OCI-LY7 (cell line): ENCODE results near the gene GPX7. TPM values are rescaled to one million over a fixed set of nuclear protein-coding genes. Genes with fewer than 3 reads are reported as not detected.
A peak's percentile ranks its signal among the peaks of the same experiment; 100 is the strongest.

Experiments
- BruUV-seq: library from RNA; stranded (reverse); fragments of 400-500 nt; replicated peaks from 2 replicates; lab custom pipeline; 2021; lab: Mats Ljungman, UMichigan
- CTCF ChIA-PET: fragments of 300-600 bp; sonication (Branson Sonifier 250); formaldehyde crosslinking; loops from one replicate; lab custom pipeline; 2022; ENCODE audit warnings: antibody characterized with exemption; ENCODE audit not compliant: unreplicated experiment; lab: Charles Lee
- POLR2A ChIA-PET: fragments of 300-600 bp; sonication (Branson Sonifier 250); formaldehyde crosslinking; loops from one replicate; lab custom pipeline; 2022; ENCODE audit warnings: antibody characterized with exemption; lab: Charles Lee
- DNase-seq: peaks from one replicate; pipeline ENCODE4 v3.0.0-alpha.2; 2015; ENCODE audit warnings: low spot score
- H2AFZ ChIP-seq: fragments of 200-600 bp; sonication (generic), shearing (Covaris generic); 2 replicates; pipeline ENCODE4 v1.6.1; 2014; ENCODE audit warnings: mild to moderate bottlenecking, antibody characterized with exemption, low read length, moderate library complexity
- H3K27ac ChIP-seq: fragments of 200-600 bp; sonication (generic); 2 replicates; pipeline ENCODE4 v1.5.1; 2014; ENCODE audit warnings: mixed run types, low read depth, mild to moderate bottlenecking, moderate library complexity, low read length, inconsistent platforms; ENCODE audit not compliant: poor library complexity, severe bottlenecking
- H3K36me3 ChIP-seq: fragments of 200-600 bp; sonication (generic); 2 replicates; pipeline ENCODE4 v1.6.1; 2014; ENCODE audit warnings: mild to moderate bottlenecking, antibody characterized with exemption, low read length, moderate library complexity, mixed read lengths; ENCODE audit not compliant: insufficient read depth
- H3K4me1 ChIP-seq: fragments of 200-600 bp; sonication (generic); 2 replicates; pipeline ENCODE4 v1.5.1; 2014; ENCODE audit warnings: mild to moderate bottlenecking, low read length; ENCODE audit not compliant: insufficient read depth, poor library complexity, severe bottlenecking
- H3K4me2 ChIP-seq: fragments of 200-600 bp; sonication (generic); 2 replicates; pipeline ENCODE4 v1.6.1; 2014; ENCODE audit warnings: mild to moderate bottlenecking, low read length
- H3K4me3 ChIP-seq: fragments of 200-600 bp; sonication (generic); 2 replicates; pipeline ENCODE4 v1.5.1; 2014; ENCODE audit warnings: mild to moderate bottlenecking, low read depth, low read length; ENCODE audit not compliant: poor library complexity, severe bottlenecking
- H3K79me2 ChIP-seq: fragments of 200-600 bp; sonication (generic); 2 replicates; pipeline ENCODE4 v1.6.1; 2016; ENCODE audit warnings: low read depth, mild to moderate bottlenecking, low read length, moderate library complexity, mixed read lengths; ENCODE audit not compliant: insufficient read depth
- H3K9me2 ChIP-seq: fragments of 200-600 bp; sonication (generic); 2 replicates; pipeline ENCODE4 v1.6.1; 2016; ENCODE audit warnings: mild to moderate bottlenecking, low read length, mixed read lengths; ENCODE audit not compliant: insufficient read depth
- H3K9me3 ChIP-seq: fragments of 200-600 bp; sonication (generic); 2 replicates; pipeline ENCODE4 v1.6.1; 2014; ENCODE audit warnings: mild to moderate bottlenecking, mixed run types, low read length, mixed read lengths
- H4K20me1 ChIP-seq: fragments of 200-600 bp; sonication (generic); 2 replicates; pipeline ENCODE4 v1.6.1; 2014; ENCODE audit warnings: mild to moderate bottlenecking, antibody characterized with exemption, low read length, moderate library complexity, mixed read lengths; ENCODE audit not compliant: insufficient read depth
- CTCF ChIP-seq: fragments of 200-600 bp; sonication (generic); conservative IDR thresholded peaks from 2 replicates; pipeline ENCODE4 v1.5.1; 2014; ENCODE audit warnings: mild to moderate bottlenecking, antibody characterized with exemption, low read length, moderate library complexity, mixed read lengths
- EZH2phosphoT487 ChIP-seq: fragments of 200-600 bp; sonication (generic); IDR thresholded peaks from 2 replicates; pipeline ENCODE4 v1.6.1; 2018; ENCODE audit warnings: low read depth, borderline replicate concordance, mild to moderate bottlenecking, mixed run types, antibody characterized with exemption, low read length, moderate library complexity, mixed read lengths
- intact Hi-C: fragments of 100-400 bp; cut with micrococcal nuclease; formaldehyde crosslinking; loops from one replicate; pipeline ENCODE4 v1.10.0; 2022; ENCODE audit not compliant: unreplicated experiment
- total RNA-seq, 2 experiments: library from RNA; depleted of rRNA in 1 of 2; stranded (reverse); fragments of >200 nt in 1 of 2; shearing (Covaris generic) in 1 of 2; gene quantifications; 2 replicates each; pipeline ENCODE4 v1.2.3, GENCODE V29; 2014 to 2022

Gene GPX7
- total RNA-seq, 2 experiments from 2014 or later, result not detected

GRCh38 chr1:52604063-52604770, 2.0 kb downstream of the GPX7 start:
- no peak for TF ChIP-seq EZH2phosphoT487
- TF ChIP-seq CTCF, result no peak
- Histone ChIP-seq H3K36me3 (no peaks in the 10 kb centered on the region), H3K79me2 (no peaks in the 10 kb centered on the region), H3K9me2 (no peaks in the 10 kb centered on the region), H3K27ac (no peak overlapping the region), H3K4me3 (no peak overlapping the region), H4K20me1 (no peaks in the 10 kb centered on the region), H3K4me1 (peaks cover 23% of the 10 kb centered on the region), H2AFZ (0 out of 2 replicates have a peak overlapping the region, but pooled peaks have one; percentile 1), H3K9me3 (no peaks in the 10 kb centered on the region), H3K4me2 (peak overlapping the region; percentile 35)
- intact Hi-C loops, result no loop called here
- POLR2A ChIA-PET, result interaction anchor here (0.6 to 1.8 kb wide), 10 partner anchors 9 to 420 kb away, joined by 3 to 7 read pairs (median 3); partner anchors contain the start of genes ORC1, PRPF38A and TUT4
- no peak for DNase-seq
- no TSS peak for BruUV-seq
- CTCF ChIA-PET, result no interaction called here

GRCh38 chr1:52613636-52614373, 11.6 kb downstream of the GPX7 start:
- intact Hi-C loops, result no loop called here
- H3K36me3 ChIP-seq, result no peaks in the 10 kb centered on the region
- DNase-seq, result no peak
- no TSS peak for BruUV-seq
- ChIA-PET CTCF (no interaction called here), POLR2A (interaction anchor here (0.5 to 1.4 kb wide), 2 partner anchors 10 to 214 kb away, joined by 3 to 11 read pairs; no protein-coding TSS in a partner anchor)
- H3K27ac ChIP-seq, result no peak overlapping the region
- no peaks in the 10 kb centered on the region for H3K9me3 ChIP-seq
- no peak overlapping the region for H3K4me2 ChIP-seq
- peaks cover 3% of the 10 kb centered on the region for H3K4me1 ChIP-seq
- H3K4me3 ChIP-seq, result no peak overlapping the region
- peak overlapping the region; percentile 71 for H2AFZ ChIP-seq
- TF ChIP-seq CTCF (no peak), EZH2phosphoT487 (no peak)
- no peaks in the 10 kb centered on the region for H4K20me1 ChIP-seq
- no peaks in the 10 kb centered on the region for H3K79me2 ChIP-seq
- no peaks in the 10 kb centered on the region for H3K9me2 ChIP-seq
